Lower leg skin (tissue), 3 donors: Measurements from ENCODE around the gene DNAH10.

Experiments used
- POLR2A ChIP-seq, 2 donors: fragments of 450-650 bp; IDR thresholded peaks; one replicate each; pipeline ENCODE4 v1.6.1; 2016 to 2017; ENCODE audit warnings: antibody characterized with exemption in 2 of 2, mild to moderate bottlenecking in 1 of 2, moderate library complexity in 1 of 2
- TF ChIP-seq, protein P1 (sequence below), 3 donors: fragments of 450-650 bp; IDR thresholded peaks; one replicate each; pipeline ENCODE4 v1.5.1; 2016; ENCODE audit warnings: antibody characterized with exemption in 3 of 3, mild to moderate bottlenecking in 3 of 3, moderate library complexity in 2 of 3

DNA sequence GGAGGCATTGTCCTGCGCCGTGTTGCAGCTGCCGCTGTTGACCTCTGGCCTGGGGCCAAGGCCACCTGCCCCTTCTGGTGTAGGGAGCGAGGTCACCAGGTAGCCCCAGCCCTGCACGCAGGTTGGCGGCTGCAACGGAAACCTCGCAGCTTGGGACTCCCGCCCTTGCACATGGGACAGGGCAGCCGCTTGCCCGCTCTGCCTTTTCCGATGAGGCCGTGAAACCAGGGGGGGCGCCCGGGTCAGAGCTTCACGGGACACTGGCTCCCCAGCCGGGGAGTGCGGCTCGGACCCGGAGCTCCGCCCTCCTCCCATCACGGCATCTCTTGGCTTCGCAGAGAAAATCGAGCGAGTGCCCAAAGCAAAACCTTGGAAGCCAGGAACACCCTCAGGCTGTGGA lies 25.4 kb downstream of the DNAH10 start:
- TF ChIP-seq, protein P1, sequence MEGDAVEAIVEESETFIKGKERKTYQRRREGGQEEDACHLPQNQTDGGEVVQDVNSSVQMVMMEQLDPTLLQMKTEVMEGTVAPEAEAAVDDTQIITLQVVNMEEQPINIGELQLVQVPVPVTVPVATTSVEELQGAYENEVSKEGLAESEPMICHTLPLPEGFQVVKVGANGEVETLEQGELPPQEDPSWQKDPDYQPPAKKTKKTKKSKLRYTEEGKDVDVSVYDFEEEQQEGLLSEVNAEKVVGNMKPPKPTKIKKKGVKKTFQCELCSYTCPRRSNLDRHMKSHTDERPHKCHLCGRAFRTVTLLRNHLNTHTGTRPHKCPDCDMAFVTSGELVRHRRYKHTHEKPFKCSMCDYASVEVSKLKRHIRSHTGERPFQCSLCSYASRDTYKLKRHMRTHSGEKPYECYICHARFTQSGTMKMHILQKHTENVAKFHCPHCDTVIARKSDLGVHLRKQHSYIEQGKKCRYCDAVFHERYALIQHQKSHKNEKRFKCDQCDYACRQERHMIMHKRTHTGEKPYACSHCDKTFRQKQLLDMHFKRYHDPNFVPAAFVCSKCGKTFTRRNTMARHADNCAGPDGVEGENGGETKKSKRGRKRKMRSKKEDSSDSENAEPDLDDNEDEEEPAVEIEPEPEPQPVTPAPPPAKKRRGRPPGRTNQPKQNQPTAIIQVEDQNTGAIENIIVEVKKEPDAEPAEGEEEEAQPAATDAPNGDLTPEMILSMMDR (IDR thresholded peaks at IDR 0.05), result no peak
- no peak for TF ChIP-seq POLR2A (IDR thresholded peaks at IDR 0.05)
